Brain microvascular endothelial cell (primary cell): ENCODE measurements around the gene LYPD8.

Source experiments
- DNase-seq: peaks from one replicate; pipeline ENCODE4 v3.0.0-alpha.2; 2020
- H3K27ac ChIP-seq: fragments of 250-450 bp; sonication (Bioruptor Pico); 2 replicates; pipeline ENCODE4 v1.5.1; 2020; ENCODE audit warnings: mild to moderate bottlenecking, moderate library complexity
- H3K27me3 ChIP-seq: fragments of 250-450 bp; sonication (Bioruptor Pico); replicated peaks from 2 replicates; pipeline ENCODE4 v1.5.1; 2020; ENCODE audit warnings: mild to moderate bottlenecking
- H3K36me3 ChIP-seq: fragments of 250-450 bp; sonication (Bioruptor Pico); replicated peaks from 2 replicates; pipeline ENCODE4 v1.5.1; 2020; ENCODE audit warnings: mild to moderate bottlenecking
- H3K4me3 ChIP-seq: 2 replicates; pipeline ENCODE4 v1.5.1; 2011; ENCODE audit warnings: low read depth, mild to moderate bottlenecking, control low read depth, low read length, moderate library complexity
- CTCF ChIP-seq: IDR thresholded peaks from 2 replicates; pipeline ENCODE4 v1.5.1; 2011; ENCODE audit warnings: low read depth, mild to moderate bottlenecking, moderate library complexity, low read length, control low read depth, inconsistent platforms; ENCODE audit errors: missing control alignments
- in situ Hi-C: cut with HindIII; loops from 2 replicates; pipeline ENCODE4 v1.10.0; 2017; ENCODE audit warnings: low sequenced_read_pairs, low pct_ligation_motif_present

Gene LYPD8

GRCh38 chr1:248736977-248737376 is 18.6 kb downstream of the LYPD8 start:
- no peak for DNase-seq
- Histone ChIP-seq H3K27me3 (no peaks in the 10 kb centered on the region), H3K27ac (no peak overlapping the region), H3K4me3 (no peak overlapping the region), H3K36me3 (no peaks in the 10 kb centered on the region)
- no peak for TF ChIP-seq CTCF
- in situ Hi-C loops = no loop called here

GRCh38 chr1:248733566-248733965 is 22.0 kb downstream of the LYPD8 start:
- no peaks in the 10 kb centered on the region for H3K36me3 ChIP-seq
- H3K4me3 ChIP-seq = no peak overlapping the region
- TF ChIP-seq CTCF = no peak
- no peaks in the 10 kb centered on the region for H3K27me3 ChIP-seq
- H3K27ac ChIP-seq = no peak overlapping the region
- in situ Hi-C loops = no loop called here
- no peak for DNase-seq

- Histone ChIP-seq H3K4me3 (no peak overlapping the region), H3K27ac (no peak overlapping the region), H3K36me3 (no peaks in the 10 kb centered on the region), H3K27me3 (no peaks in the 10 kb centered on the region)
- no peak for DNase-seq
- no peak for TF ChIP-seq CTCF
- in situ Hi-C loops = no loop called here
Observed at GRCh38 chr1:248730507-248731335, 24.8 kb downstream of the LYPD8 start.

DNA sequence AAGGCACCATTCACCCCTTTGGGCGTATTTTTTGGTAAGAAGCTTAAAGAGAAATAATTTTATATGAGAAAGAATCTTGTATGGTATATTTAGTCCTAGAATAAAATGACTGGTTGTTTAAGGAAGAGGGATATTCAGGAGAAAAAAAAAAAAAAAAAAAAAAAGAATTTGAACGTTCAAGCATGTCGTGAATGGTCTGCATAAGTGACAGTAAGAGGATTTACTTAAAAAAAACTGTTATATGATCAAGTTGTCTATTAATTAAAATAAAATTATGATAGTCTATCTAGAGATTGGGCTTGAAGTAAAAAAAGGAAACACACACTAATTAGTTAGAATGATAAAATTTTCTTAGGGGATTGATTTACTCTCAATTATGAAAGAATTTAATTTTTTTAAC is 41.3 kb downstream of the LYPD8 start:
- in situ Hi-C loops = no loop called here
- no peak for TF ChIP-seq CTCF
- DNase-seq = no peak

DNA sequence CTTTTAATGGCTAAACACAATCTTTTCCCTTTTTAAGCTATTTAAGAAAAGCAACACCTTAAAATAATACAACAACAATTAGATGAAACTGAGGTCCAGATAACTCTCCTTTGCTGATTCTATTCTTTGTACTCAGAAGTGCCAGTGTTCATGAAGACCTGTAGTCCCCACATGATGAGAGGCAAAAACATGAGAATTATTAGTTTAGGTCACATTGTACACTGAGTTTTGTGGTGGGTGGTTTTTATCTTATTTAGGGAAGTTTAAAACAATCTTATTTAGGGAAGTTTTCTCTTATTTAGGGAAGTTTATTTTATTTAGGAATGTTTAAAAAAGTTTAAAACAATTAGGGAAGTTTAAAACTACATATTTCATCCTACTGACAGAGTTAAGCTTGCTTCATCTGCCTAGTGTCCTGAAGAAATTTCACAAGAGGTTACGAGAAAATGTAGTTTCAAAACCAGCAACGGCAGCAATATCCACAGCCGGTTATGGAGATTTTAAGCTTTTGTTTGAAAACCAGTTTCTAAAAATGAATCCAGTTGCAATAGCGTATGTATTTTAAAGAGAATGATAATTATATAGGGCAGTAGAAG is 45.2 kb downstream of the LYPD8 start:
- H3K27ac ChIP-seq = no peak overlapping the region
- H3K4me3 ChIP-seq = no peak overlapping the region
- H3K27me3 ChIP-seq = no peaks in the 10 kb centered on the region
- no peak for TF ChIP-seq CTCF
- no peaks in the 10 kb centered on the region for H3K36me3 ChIP-seq
- in situ Hi-C loops = no loop called here
- DNase-seq = no peak

More for the DNA sequence above, 41.3 kb downstream of the LYPD8 start:
- Histone ChIP-seq H3K36me3 (no peaks in the 10 kb centered on the region), H3K4me3 (no peak overlapping the region), H3K27me3 (no peaks in the 10 kb centered on the region), H3K27ac (no peak overlapping the region)

- H3K36me3 ChIP-seq = no peaks in the 10 kb centered on the region
- TF ChIP-seq CTCF = no peak
- no peak overlapping the region for H3K27ac ChIP-seq
- in situ Hi-C loops = no loop called here
- no peaks in the 10 kb centered on the region for H3K27me3 ChIP-seq
- DNase-seq = no peak
- H3K4me3 ChIP-seq = no peak overlapping the region
Observed at GRCh38 chr1:248704606-248705005, 51.0 kb downstream of the LYPD8 start.
